HG03342 (cell line): Measurements from ENCODE around the gene LAMTOR1.
"Not testable (repeated sequence)": the region's sequence is repeated elsewhere in the genome, so short reads cannot be mapped to it uniquely, and the experiment has no call there.

Experiments
- ATAC-seq: cut with Tn5 transposase; IDR thresholded peaks from one replicate; pipeline ENCODE4 v1.9.1; 2021; ENCODE audit warnings: mild to moderate bottlenecking, moderate library complexity; ENCODE audit not compliant: unreplicated experiment

LAMTOR1 gene

GRCh38 chr11:72102946-72103753 lies at the start of gene LAMTOR1:
Gene LAMTOR1 (minus strand): TSS chr11:72103297. CDS start chr11:72103224, 73 bp downstream.
- peak; percentile 85 for ATAC-seq

- no peak for ATAC-seq
Observed at GRCh38 chr11:72150882-72151281, 47.8 kb upstream of the LAMTOR1 start.

GRCh38 chr11:72146625-72147024 lies 43.5 kb upstream of the LAMTOR1 start:
- ATAC-seq = no peak

GRCh38 chr11:72144807-72145565 lies 41.9 kb upstream of the LAMTOR1 start:
- ATAC-seq = no peak

GRCh38 chr11:72142543-72142942 lies 39.4 kb upstream of the LAMTOR1 start:
- not testable (repeated sequence) for ATAC-seq

GRCh38 chr11:72142086-72142485 lies 39.0 kb upstream of the LAMTOR1 start:
- not testable (repeated sequence) for ATAC-seq

- ATAC-seq = no peak
Observed at GRCh38 chr11:72141066-72141465, 38.0 kb upstream of the LAMTOR1 start.

GRCh38 chr11:72140661-72141060 lies 37.6 kb upstream of the LAMTOR1 start:
- no peak for ATAC-seq

- ATAC-seq = no peak
Observed at GRCh38 chr11:72139500-72139899, 36.4 kb upstream of the LAMTOR1 start.

- no peak for ATAC-seq
Observed at GRCh38 chr11:72138821-72139390, 35.8 kb upstream of the LAMTOR1 start.

GRCh38 chr11:72136684-72137262 lies 33.7 kb upstream of the LAMTOR1 start:
- ATAC-seq = no peak

- ATAC-seq = no peak
Observed at GRCh38 chr11:72135891-72136683, 33.0 kb upstream of the LAMTOR1 start.

GRCh38 chr11:72135473-72135872 lies 32.4 kb upstream of the LAMTOR1 start, which contains the start of gene FOLR3:
Gene FOLR3 (plus strand): TSS chr11:72135725. CDS start chr11:72135953, 228 bp downstream.
- ATAC-seq = not testable (repeated sequence)

- ATAC-seq = no peak
Observed at GRCh38 chr11:72132646-72133045, 29.5 kb upstream of the LAMTOR1 start.

- no peak for ATAC-seq
Observed at GRCh38 chr11:72129381-72129780, 26.3 kb upstream of the LAMTOR1 start.

GRCh38 chr11:72127923-72128322 lies 24.8 kb upstream of the LAMTOR1 start:
- no peak for ATAC-seq

GRCh38 chr11:72125956-72126355 lies 22.9 kb upstream of the LAMTOR1 start:
- no peak for ATAC-seq

- ATAC-seq = no peak
Observed at GRCh38 chr11:72124046-72124445, 20.9 kb upstream of the LAMTOR1 start.

- no peak for ATAC-seq
Observed at GRCh38 chr11:72123117-72123653, 20.1 kb upstream of the LAMTOR1 start.

- ATAC-seq = no peak
Observed at GRCh38 chr11:72122607-72123006, 19.5 kb upstream of the LAMTOR1 start.
